Measurements from ENCODE around the gene SEMA5A. TPM values are rescaled to one million over a fixed set of nuclear protein-coding genes. Genes with fewer than 3 reads are reported as not detected.
"Not testable (repeated sequence)": the region's sequence is repeated elsewhere in the genome, so short reads cannot be mapped to it uniquely, and the experiment has no call there.

SEMA5A gene
- total RNA-seq, 1 experiment from 2014 or later, result not detected

DNA sequence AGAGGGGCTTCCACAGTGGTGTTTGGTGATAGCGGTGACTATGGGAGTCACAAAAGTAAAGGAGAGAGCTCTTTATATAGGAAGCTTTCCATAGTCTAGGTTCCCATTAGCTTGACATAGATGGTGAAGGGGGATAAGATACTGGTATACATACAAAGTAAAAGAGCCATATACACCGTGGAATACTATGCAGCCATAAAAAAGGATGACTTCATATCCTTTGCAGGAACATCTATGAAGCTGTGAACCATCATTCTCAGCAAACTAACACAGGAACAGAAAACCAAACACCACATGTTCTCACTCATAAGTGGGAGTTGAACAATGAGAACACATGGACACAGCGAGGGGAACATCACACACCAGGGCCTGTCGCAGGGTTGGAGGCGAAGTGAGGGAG is 146.1 kb downstream of the SEMA5A start:
- not testable (repeated sequence) for DNase-seq (ENCODE audit: low spot score)

DNA sequence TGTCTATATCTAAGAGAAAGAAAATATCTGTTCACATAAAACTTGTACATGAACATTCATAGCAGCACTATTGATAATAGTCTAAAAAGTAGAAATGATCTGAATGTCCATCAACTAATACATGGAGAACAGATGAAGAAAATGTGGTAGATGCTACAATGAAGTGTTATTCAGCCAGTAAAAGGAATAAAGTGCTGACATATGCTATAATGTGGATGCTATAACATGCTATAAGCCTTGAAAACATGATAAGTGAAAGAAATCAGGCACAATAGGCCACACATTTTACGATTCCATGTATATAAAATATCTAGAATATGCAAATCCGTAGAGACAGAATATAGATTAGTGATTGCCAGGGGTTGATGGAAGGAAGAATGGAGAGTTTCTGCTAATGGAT is 146.8 kb downstream of the SEMA5A start:
- no peak for DNase-seq (ENCODE audit: low spot score)

DNA sequence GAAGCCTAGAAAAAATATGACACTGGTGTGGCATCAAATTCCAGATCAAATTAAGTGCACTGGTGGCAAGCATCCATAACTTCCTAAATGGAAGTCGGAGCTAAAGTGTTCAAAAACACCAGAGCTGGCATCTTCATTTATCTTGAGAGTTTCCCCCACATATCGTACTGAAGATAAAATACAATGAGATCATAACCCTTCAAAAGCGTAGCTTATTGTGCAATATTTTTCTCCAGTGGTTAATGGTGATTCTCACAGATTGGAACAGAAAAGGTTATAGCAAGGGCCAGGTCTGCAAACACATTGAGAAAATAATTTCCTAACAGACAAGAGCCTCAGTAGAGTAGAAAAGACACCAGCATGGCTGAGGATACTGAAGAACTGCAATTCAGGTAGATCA is 147.6 kb downstream of the SEMA5A start:
- no peak for DNase-seq (ENCODE audit: low spot score)

DNA sequence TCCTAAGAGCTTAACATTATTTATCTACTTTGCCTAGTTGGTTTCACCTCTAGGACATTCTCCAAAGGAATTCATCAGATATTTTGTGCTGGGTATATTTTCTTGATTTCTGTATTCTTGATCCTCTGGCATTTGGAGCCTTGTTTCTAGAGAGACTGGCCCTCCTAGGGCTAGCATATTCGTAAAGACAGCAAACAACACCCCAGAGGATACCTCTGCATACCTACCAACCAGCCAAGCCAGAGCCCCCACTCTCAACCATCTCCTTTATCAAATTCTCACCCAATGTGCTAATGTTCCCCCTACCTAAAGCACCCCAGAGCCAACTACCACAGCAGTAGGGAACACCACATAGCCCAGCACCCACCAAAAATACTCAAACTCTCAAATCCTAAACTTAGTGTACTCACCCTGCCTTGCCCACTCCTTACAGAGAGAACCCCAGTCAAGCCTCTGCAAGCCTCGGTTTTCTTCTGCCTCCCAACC is 149.5 kb downstream of the SEMA5A start:
- DNase-seq (ENCODE audit: low spot score), result no peak

DNA sequence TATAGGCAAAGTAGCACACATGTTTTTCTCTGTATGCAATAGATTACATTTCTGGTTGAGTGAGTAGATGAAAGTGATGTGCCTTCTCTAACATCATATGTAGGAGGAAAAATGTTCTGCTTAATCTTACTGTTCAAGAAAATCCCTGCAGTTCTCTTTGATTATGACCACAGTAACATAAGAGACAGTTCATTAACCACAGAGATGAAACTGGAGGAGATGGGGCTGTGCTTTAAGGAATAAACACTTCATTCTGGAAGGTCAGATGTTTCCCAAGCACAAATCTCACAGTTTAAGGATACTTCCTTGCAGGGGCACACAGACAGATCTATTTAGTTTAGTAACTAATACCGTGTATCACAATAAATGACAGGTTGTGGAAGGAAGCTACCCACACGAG is 150.2 kb downstream of the SEMA5A start:
- DNase-seq (ENCODE audit: low spot score), result no peak

DNA sequence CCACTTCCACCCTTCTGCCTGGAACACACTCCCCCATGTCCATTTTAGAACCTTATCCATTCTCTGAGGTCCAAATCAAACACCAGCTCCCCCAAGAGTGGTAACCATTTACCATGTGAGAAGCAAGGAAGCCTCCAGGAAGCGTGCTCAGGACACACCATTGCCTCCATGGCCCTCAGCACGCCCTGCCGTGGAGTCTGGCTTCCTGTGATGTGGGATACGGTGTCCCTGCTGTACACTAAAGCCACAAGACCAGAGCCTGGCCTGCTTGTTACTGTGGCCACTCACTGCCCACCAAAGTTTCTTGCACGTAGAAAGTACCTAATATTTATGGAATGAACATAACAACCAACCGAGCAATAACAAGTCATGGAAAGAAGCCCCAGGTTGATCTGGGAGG is 151.7 kb downstream of the SEMA5A start:
- no peak for DNase-seq (ENCODE audit: low spot score)

DNA sequence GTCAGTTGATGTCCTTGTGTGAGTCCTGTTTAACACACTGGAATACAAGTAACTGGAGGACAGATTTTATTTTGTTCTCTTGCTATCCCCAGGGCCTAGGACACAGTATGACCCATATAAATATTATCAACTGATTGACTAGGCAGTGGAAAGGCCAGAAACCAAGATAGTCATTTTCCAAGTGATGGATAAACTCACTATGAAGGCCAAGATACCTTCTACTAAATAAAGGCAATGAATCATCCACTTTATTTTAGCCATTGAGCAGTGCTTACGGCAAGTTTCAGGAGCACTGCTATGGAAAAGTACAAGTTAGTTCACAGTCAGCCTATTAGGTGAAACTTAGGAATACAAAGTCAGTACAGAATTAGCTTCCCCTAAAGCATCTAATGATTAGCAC is 153.2 kb downstream of the SEMA5A start:
- no peak for DNase-seq (ENCODE audit: low spot score)

DNA sequence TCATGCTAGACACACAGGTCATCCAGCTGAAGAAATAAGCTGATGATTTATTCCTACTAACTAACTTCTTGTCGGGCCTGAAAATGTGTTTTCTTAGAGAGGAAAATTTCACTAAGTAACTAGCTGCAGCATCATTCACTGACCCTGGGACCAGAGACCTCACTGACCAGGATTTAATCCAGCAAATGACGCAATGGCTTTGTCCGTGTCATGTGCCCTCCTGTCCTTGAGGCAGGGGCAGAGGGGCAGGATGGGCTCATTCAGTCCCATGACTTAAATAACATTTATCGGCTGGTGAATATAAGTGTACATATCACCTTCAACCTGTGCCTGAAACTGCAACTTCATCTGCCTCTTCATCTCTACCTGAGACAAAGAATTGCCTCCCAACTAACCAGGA is 154.8 kb downstream of the SEMA5A start:
- DNase-seq (ENCODE audit: low spot score), result no peak

DNA sequence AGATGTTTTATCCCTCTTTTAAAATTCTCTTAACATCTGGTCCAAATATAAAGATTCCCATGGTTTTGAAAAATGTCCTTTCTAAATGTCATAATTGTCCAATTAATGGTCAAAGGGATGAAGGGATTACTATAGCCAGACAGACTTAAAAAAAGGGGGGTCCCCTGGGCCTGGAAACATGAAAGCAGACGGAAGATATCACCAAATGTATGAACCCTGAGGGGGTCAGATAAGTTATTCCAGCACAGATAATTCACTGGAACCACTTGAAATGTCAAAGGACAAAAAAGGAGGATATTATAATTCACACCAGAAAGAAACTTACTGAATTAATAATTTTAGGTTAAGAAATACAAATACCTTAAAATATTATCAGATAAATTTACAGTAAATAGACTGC is 155.8 kb downstream of the SEMA5A start:
- no peak for DNase-seq (ENCODE audit: low spot score)

DNA sequence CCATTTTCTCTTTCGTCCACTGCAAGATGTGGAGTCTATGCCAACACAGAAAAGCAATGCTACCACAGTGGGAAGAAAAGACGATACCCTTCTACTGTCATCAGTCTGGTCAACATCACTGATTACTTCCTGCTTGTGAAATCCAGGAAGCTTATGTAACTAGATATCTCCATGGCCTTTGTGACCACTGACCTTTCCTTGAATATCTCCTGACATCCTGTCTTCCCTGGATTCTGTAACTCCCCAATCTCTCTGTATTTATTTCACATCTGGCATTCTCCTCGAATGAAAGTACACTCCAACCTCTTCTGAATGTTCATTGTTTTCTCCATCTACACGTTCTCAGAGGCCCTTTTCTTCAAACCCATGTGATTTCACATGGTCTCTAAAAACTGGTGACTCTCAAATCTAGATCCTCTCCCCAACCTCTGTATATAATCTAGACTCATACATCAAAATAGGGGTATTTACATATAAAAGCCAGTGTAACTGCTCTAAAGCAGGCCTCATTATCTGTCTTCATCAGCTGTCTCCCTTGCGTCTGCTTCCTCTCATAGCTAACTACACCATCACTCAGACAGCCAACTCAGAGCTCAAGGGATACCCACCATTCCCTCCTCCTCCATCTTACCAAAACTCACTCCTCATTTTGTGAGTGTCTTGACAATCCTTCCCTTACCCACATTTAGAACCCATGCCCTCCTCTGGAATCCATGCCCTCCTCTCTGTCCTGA is 156.8 kb downstream of the SEMA5A start:
- no peak for DNase-seq (ENCODE audit: low spot score)

DNA sequence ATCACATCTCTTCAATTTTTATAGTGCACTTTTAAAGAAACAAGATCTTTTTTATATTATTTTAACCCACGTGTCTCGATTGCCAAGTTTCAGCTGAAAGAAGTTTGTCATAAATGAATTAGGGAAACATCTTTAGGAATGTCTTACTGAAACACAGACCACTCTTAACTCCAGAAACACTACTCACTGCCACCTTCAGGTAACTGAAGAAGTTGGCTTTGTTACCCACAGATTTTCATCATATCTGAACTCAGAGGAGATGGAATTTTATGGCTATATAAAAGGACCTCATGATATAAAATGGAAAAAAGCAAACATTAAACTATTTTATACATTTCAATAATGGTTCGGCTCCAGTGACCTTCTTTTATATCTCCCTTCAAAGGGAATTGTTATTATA is 158.0 kb downstream of the SEMA5A start:
- DNase-seq (ENCODE audit: low spot score), result no peak

DNA sequence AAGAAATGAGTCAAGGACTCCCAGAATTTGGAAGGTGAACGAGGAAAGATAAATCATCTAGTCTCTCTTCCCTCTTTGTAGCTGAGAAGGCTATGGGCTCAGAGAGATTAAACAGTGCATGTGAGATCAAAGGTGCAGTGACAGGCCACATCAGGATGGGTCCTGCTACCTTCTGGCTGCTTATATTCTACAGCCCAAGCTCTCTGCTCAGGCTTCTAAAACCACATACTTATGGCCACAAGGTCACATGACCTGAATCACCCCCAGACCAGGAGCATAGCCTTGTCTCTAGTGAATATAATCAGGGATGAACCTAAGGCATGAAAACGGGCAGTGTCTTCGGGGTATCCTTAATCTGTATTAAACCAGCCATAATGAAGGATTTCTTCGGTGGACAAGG is 158.9 kb downstream of the SEMA5A start:
- no peak for DNase-seq (ENCODE audit: low spot score)

DNA sequence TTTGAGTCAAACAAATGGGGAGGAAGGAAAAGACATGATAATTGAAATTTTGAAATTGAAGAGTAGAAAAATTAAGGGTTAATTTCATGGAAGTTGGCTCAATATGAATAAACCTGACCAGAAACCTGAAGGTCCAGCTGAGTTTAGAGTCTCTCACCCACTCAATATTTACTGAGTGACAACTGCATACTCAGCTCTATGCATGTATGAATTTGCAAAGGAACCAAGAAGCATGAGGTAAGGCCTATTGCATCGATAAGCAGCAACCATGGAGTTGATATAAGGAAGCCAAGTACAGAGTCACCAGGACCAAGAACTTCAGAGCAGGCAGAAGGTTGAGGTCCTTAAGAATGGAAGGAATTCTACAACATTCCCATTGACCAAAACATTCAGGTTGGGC is 163.4 kb downstream of the SEMA5A start:
- DNase-seq (ENCODE audit: low spot score), result no peak

DNA sequence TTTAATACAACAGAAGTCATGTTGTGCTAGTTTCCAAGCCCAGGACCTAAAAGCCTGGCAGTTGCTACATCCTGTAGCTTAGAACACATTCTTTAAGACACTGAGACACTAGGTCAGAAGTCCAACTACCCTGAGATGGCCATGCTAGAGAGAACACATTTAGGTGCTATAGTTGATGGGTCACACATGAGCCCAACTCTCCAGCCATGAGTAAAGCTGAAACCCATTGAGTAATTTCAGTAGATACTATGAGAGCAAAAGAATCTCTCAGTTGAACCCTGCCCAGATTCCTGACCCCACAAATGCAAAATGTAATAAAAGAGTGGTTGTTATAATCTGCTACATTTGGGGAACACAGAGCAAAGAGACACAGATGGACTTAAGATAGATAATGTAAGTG is 164.4 kb downstream of the SEMA5A start:
- no peak for DNase-seq (ENCODE audit: low spot score)

DNA sequence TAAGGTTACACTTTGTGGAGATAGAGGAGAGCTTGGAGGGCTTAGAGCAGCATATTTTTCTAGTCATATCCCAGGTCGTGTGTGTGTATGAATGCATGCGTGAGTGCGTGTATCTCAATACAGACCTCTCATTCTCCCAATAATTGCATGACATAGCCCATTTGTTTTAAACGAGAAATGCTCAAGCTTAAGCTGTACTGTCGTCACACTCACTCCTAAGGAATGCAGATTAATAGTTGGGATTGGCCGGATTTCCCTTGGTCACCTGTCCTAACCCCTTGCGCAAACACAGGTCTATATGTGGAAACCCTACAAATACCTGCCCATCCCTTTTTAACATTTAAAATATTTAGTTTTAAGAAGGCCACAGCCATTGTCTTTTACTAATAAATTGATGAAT is 165.8 kb downstream of the SEMA5A start:
- no peak for DNase-seq (ENCODE audit: low spot score)

DNA sequence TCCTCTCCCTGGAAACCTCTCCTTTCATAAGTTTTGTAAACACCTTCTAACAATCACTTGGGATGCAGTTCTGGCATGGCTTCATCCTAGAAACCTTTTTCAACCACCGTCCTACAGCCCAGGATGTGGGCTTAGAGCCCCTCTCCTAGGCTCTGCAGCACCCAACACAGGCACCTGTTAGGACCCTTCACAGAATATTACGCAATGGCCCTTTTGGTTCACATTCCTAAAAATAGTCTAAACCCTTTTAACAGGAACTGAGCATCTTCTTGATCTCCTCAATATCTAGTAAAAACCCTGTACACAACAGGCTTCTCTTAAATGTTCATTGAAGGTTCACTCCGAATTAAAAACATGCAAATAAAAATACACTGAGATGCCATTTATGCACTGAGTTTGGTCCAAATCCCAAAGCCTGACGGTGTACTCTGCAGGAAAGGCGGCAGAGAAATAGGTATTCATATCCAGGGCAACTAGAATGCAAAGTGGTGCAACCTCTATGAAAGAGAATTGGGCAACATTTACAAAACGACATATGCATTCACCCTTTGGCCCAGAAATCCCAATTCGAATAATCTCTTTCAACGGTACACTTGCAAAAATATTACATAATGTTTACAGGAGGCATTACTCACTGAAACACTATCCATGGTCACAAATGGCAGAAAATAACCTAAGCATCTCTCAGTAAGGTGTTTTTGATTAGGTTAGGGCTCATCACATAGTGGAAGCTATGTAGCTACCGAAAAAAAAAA is 169.3 kb downstream of the SEMA5A start:
- no peak for DNase-seq (ENCODE audit: low spot score)

DNA sequence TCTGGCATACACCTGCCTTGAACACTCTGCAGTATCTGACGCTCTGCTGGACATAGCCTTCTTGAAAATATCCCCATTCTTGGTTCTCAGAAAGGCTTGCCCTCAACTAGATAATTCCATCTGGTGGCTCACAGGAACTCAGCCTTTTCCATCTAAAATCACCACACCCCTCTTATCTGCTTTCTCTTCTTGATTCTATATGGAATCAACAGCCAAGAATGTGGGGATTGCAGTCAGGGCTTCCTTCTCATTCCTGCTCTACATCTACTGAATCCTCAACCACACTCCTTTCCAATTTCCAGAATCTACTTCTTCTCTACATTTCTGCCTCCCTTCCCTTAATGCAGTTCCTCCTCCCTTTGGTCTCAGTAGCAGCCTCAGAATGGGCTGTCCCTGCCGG is 170.1 kb downstream of the SEMA5A start:
- no peak for DNase-seq (ENCODE audit: low spot score)

DNA sequence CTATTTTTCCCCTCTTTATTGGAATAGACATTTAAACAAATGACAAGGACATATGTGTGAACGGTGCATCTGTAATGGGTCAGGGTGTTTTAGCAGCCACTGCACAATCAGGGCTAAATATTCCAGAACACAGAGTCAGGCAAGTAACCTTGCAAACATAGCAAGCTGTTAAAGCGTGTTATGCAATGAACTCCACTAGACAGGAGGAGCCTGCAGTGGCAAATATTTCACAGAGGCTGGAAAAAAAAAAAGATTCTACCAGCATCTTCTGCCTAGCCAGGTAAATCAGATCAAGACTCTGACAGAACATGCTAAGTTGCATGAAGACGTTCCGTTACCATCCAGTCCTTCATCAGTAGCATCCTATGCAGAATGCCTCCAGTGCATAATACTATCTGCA is 171.8 kb downstream of the SEMA5A start:
- DNase-seq (ENCODE audit: low spot score), result no peak

DNA sequence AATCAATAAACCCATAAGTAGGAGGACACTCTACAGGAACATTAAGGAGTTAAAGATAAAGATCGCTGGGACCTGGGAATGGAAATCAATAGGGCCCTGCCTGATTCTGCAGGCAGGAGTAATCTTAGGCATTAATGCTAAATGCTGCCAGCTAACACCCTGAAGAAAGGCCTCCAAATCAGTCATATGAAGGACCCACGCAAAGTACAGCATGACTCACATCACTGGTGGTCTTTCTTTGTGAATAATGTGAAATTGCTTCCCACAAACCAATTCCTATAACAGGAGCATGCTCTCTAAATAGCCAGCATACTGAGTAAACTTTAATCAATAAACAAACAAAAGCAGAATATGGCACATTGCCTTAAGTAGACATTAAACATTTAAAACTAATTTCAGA is 172.3 kb downstream of the SEMA5A start:
- DNase-seq (ENCODE audit: low spot score), result no peak

DNA sequence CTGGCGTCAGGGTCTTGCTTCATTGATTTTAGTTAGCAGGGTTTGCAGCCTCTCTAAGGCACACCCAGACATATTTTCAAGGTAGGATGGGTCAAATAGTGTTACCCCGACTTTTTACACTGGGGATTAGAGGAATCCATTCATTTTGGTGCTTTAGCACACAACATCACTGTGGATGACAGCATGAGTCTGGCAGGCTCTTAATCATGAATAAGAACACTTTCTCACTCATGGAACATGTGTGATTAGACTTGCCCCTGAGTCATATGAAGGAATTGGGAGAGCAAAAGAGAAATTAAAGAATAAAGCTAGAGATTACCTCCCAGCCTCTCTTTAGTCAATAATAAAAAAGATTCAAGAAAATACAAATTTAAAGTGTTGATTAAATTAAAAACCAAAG is 175.6 kb downstream of the SEMA5A start:
- DNase-seq (ENCODE audit: low spot score), result no peak

DNA sequence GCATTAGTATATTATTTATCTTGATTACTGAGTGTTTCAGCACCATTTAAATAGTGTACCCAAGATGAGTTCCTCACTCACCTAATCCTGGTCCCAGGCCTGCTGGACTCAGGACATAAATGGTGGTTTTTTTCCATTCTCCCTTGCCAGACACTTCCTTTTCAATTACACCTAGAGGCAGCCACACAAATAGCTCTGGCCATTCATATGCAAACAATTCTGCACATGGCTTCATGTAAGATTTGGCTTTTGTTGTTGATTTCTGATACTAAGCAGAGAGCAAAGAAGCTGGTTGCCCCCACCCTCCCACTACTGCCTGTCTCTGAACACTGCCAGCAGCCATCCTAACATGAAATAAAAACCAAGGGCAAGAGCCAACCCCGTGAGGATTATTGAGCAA is 180.4 kb downstream of the SEMA5A start:
- DNase-seq (ENCODE audit: low spot score), result no peak

DNA sequence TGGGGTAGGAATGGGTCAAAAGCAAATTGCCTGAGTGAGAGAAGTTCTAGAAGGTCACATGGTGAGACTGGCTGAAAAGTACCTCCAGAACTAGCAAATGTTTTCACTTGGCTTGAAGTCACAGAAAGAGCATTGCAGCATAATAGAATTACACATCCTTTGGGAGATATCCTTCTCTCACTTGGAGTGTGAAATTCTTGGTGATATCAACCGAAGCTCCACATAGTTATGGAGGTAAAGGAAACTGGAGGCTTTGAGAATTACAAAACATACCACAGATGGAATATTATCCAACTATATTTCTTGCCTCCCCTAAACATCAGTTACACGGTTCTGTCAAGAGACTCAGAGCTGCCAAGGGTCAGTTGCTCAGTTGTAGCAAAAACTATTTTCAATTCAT is 182.4 kb downstream of the SEMA5A start:
- DNase-seq (ENCODE audit: low spot score), result no peak

DNA sequence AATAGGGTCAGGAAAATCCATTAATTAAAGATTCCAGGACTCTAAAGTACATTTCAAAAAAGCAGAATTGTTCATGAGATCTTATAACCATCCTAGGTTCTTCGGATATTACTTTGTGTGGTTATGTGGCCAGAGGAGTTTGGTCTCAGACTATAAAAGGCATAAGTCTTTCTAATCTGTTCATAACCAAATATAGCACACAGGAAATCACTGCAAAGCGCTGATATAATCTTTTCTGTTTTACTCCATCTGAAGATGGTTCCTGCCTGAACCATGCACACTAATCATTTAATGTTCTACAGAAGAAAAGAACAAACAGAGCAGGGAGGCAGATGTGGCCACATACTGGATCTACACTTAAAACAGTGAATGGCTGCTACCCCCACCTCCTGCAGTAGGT is 182.8 kb downstream of the SEMA5A start:
- no peak for DNase-seq (ENCODE audit: low spot score)

Data from HT-29 (cell line).